IMR-90 (cell line): Measurements from ENCODE around the gene FBH1. TPM values are rescaled to one million over a fixed set of nuclear protein-coding genes. Genes with fewer than 3 reads are reported as not detected.

ENCODE experiments used
- ATAC-seq: fragments of 200-7000 bp; cut with Tn5 transposase; 2 replicates; pipeline ENCODE4 v1.9.1; 2020; ENCODE audit warnings: low read depth, mild to moderate bottlenecking, moderate library complexity
- BruUV-seq: library from RNA; stranded (reverse); fragments of 400-500 nt; replicated peaks from 2 replicates; lab custom pipeline; 2021; lab: Mats Ljungman, UMichigan
- CTCF ChIA-PET: fragments of 300-600 bp; formaldehyde crosslinking; extraction: SDS; loops from one replicate; lab custom pipeline; 2021; ENCODE audit warnings: antibody characterized with exemption; lab: Yijun Ruan, JAX
- POLR2A ChIA-PET: fragments of 300-600 bp; sonication (Branson Sonifier 250); formaldehyde crosslinking; loops from one replicate; lab custom pipeline; 2022; ENCODE audit warnings: antibody characterized with exemption; ENCODE audit not compliant: unreplicated experiment; lab: Charles Lee
- DNase-seq: peaks from one replicate; pipeline ENCODE4 v3.0.0; 2013
- H2AFZ ChIP-seq: replicated peaks from 2 replicates; pipeline ENCODE3; 2013; ENCODE audit warnings: low read length, mild to moderate bottlenecking; ENCODE audit not compliant: poor library complexity
- H2AK5ac ChIP-seq: 2 replicates; pipeline ENCODE4 v1.6.1; 2013; ENCODE audit warnings: low read depth, low read length, inconsistent platforms
- H2AK9ac ChIP-seq: replicated peaks from 2 replicates; pipeline ENCODE3; 2013; ENCODE audit warnings: mild to moderate bottlenecking, low read depth, low read length, moderate library complexity; ENCODE audit not compliant: poor library complexity
- H2BK120ac ChIP-seq: 2 replicates; pipeline ENCODE4 v1.6.1; 2013; ENCODE audit warnings: low read depth, low read length, inconsistent platforms
- H2BK15ac ChIP-seq: 3 replicates; pipeline ENCODE4 v1.6.1; 2013; ENCODE audit warnings: low read depth, low read length, inconsistent platforms
- H2BK20ac ChIP-seq: 2 replicates; pipeline ENCODE4 v1.6.1; 2013; ENCODE audit warnings: low read depth, mild to moderate bottlenecking, inconsistent platforms, low read length, moderate library complexity
- H2BK5ac ChIP-seq: 2 replicates; pipeline ENCODE4 v1.6.1; 2013; ENCODE audit warnings: mild to moderate bottlenecking, low read depth, low read length, inconsistent platforms; ENCODE audit not compliant: poor library complexity, severe bottlenecking
- H3K14ac ChIP-seq: replicated peaks from 2 replicates; pipeline ENCODE4 v1.6.1; 2013; ENCODE audit warnings: low read depth, low read length, inconsistent platforms
- H3K18ac ChIP-seq: 2 replicates; pipeline ENCODE4 v1.6.1; 2013; ENCODE audit warnings: low read depth, low read length, control low read depth
- H3K23ac ChIP-seq: 2 replicates; pipeline ENCODE4 v1.6.1; 2013; ENCODE audit warnings: low read depth, low read length, inconsistent platforms
- H3K27ac ChIP-seq: 2 replicates; pipeline ENCODE4 v1.5.1; 2013; ENCODE audit warnings: mild to moderate bottlenecking, control low read depth, low read length; ENCODE audit not compliant: insufficient read depth
- H3K27me3 ChIP-seq: 2 replicates; pipeline ENCODE4 v1.6.1; 2013; ENCODE audit warnings: low read length; ENCODE audit not compliant: control insufficient read depth, insufficient read depth
- H3K36me3 ChIP-seq: 2 replicates; pipeline ENCODE4 v1.6.1; 2013; ENCODE audit warnings: low read length, mixed read lengths; ENCODE audit not compliant: control insufficient read depth, insufficient read depth
- H3K4ac ChIP-seq: 2 replicates; pipeline ENCODE4 v1.6.1; 2013; ENCODE audit warnings: low read depth, low read length, inconsistent platforms
- H3K4me1 ChIP-seq: 2 replicates; pipeline ENCODE4 v1.6.1; 2013; ENCODE audit warnings: low read length, mixed read lengths; ENCODE audit not compliant: control insufficient read depth, insufficient read depth
- H3K4me2 ChIP-seq: 2 replicates; pipeline ENCODE4 v1.6.1; 2013; ENCODE audit warnings: low read depth, mild to moderate bottlenecking, control low read depth, low read length, moderate library complexity
- H3K4me3 ChIP-seq: 2 replicates; pipeline ENCODE4 v1.5.1; 2013; ENCODE audit warnings: low read depth, mild to moderate bottlenecking, control low read depth, low read length, moderate library complexity; ENCODE audit not compliant: insufficient read depth
- H3K56ac ChIP-seq: 2 replicates; pipeline ENCODE4 v1.6.1; 2013; ENCODE audit warnings: low read length, inconsistent platforms; ENCODE audit not compliant: insufficient read depth; ENCODE audit errors: extremely low read depth
- H3K79me1 ChIP-seq, 2 experiments: 2 replicates each; pipeline ENCODE4 v1.6.1; 2013; ENCODE audit warnings: low read length in 2 of 2, inconsistent platforms in 1 of 2, low read depth in 1 of 2
- H3K9ac ChIP-seq: 2 replicates; pipeline ENCODE4 v1.6.1; 2013; ENCODE audit warnings: low read depth, low read length, control low read depth
- H3K9me1 ChIP-seq: 2 replicates; pipeline ENCODE4 v1.6.1; 2013; ENCODE audit warnings: low read length, inconsistent platforms; ENCODE audit not compliant: insufficient read depth
- H3K9me3 ChIP-seq: 2 replicates; pipeline ENCODE4 v1.6.1; 2013; ENCODE audit warnings: low read length; ENCODE audit not compliant: control insufficient read depth, insufficient read depth
- H4K20me1 ChIP-seq: 2 replicates; pipeline ENCODE4 v1.6.1; 2013; ENCODE audit warnings: low read length, inconsistent platforms; ENCODE audit not compliant: insufficient read depth
- H4K5ac ChIP-seq: 2 replicates; pipeline ENCODE4 v1.6.1; 2013; ENCODE audit warnings: mild to moderate bottlenecking, low read depth, low read length, control low read depth
- H4K8ac ChIP-seq, 2 experiments: 2 replicates each; pipeline ENCODE4 v1.6.1; 2013; ENCODE audit warnings: low read depth in 2 of 2, low read length in 2 of 2, control low read depth in 1 of 2, inconsistent platforms in 1 of 2
- H4K91ac ChIP-seq: 2 replicates; pipeline ENCODE4 v1.6.1; 2013; ENCODE audit warnings: low read depth, low read length, inconsistent platforms; ENCODE audit not compliant: insufficient read depth
- CEBPB ChIP-seq: IDR thresholded peaks from 2 replicates; pipeline ENCODE4 v1.6.1; 2012; ENCODE audit warnings: low read depth, low read length, improper control_type of control experiment
- FOS ChIP-seq: fragments of 150-350 bp; IDR thresholded peaks from 2 replicates; pipeline ENCODE4 v1.6.1; 2016; ENCODE audit warnings: low read depth, low read length
- MXI1 ChIP-seq: IDR thresholded peaks from 2 replicates; pipeline ENCODE4 v1.6.1; 2012; ENCODE audit warnings: low read depth, mild to moderate bottlenecking, low read length, moderate library complexity, borderline replicate concordance
- RFX5 ChIP-seq: IDR thresholded peaks from 2 replicates; pipeline ENCODE4 v1.8.0; 2012; ENCODE audit warnings: low read depth, mild to moderate bottlenecking, low read length, moderate library complexity
- WGBS, 2 experiments: methylation state at CpG; one replicate each; pipeline versions ENCODE4 v1.1.5 to v1.1.7; 2013; ENCODE audit warnings: missing lambda C conversion rate in 2 of 2; ENCODE audit not compliant: insufficient read length in 1 of 2; ENCODE audit errors: extremely low coverage in 2 of 2; 5-methylcytosine and 5-hydroxymethylcytosine counted together
- dilution Hi-C: fragments of 300-500 bp; cut with HindIII; formaldehyde crosslinking; loops from one replicate; pipeline ENCODE4 v1.14.3; 2018; ENCODE audit warnings: low sequenced_read_pairs; ENCODE audit not compliant: unreplicated experiment
- in situ Hi-C: fragments of 300-500 bp; cut with MboI; formaldehyde crosslinking; loops from 3 replicates; pipeline ENCODE4 v1.14.3; 2019; ENCODE audit warnings: low sequenced_read_pairs, inconsistent platforms, mixed read lengths
- intact Hi-C: fragments of 100-400 bp; cut with micrococcal nuclease; formaldehyde crosslinking; loops from 2 replicates; pipeline ENCODE4 v1.10.0; 2022
- polyA plus RNA-seq, 3 experiments: library from polyadenylated mRNA; depleted of rRNA; stranded (reverse); fragments of >200 nt; gene quantifications; 2 replicates each; pipeline ENCODE4 v1.2.3, GENCODE V29; 2012; ENCODE audit warnings: low replicate concordance in 1 of 3
- total RNA-seq: library from RNA; depleted of rRNA; stranded (reverse); fragments of >200 nt; gene quantifications from 2 replicates; pipeline ENCODE4 v1.2.3, GENCODE V29; 2012

The FBH1 gene
- total and polyA plus RNA-seq, 2 of the 4 experiments (the other 2 are of a cell fraction), result 59.3 to 72.2 TPM

GRCh38 chr10:5888351-5888750, 1.7 kb upstream of the FBH1 start:
- peak overlapping the region; percentile 83; the same call in 1 of the 2 replicates for H3K27ac ChIP-seq
- H3K36me3 ChIP-seq, result peaks cover 16% of the 10 kb centered on the region
- H3K27me3 ChIP-seq, result no peaks in the 10 kb centered on the region
- H2BK20ac ChIP-seq, result no peak overlapping the region
- peak overlapping the region; percentile 90 for H3K23ac ChIP-seq
- peak overlapping the region; percentile 28 for H3K14ac ChIP-seq
- no peaks in the 10 kb centered on the region for H3K9me3 ChIP-seq
- H2BK15ac ChIP-seq, result peak overlapping the region; percentile 36; the same call in 1 of the 3 replicates
- H4K8ac ChIP-seq, result peak overlapping the region in 1 of 2 experiments; percentile 33; a peak in 1 of 4 replicates
- peak overlapping the region; percentile 94 for H2AK9ac ChIP-seq
- peaks cover 14% of the 10 kb centered on the region for H3K4me1 ChIP-seq
- dilution Hi-C loops, result no loop called here
- TF ChIP-seq CEBPB, result peak; percentile 76
- TF ChIP-seq FOS, result no peak
- TF ChIP-seq RFX5, result no peak
- TF ChIP-seq MXI1, result no peak
- ATAC-seq, result no peak
- H4K20me1 ChIP-seq, result peaks cover 39% of the 10 kb centered on the region
- POLR2A ChIA-PET, result no interaction called here
- peak overlapping the region; percentile 14 for H4K5ac ChIP-seq
- in situ Hi-C loops, result loop anchor here (10.0 kb wide), 1 partner anchor 204 kb away; the partner anchor contains the start of gene TASOR2
- CTCF ChIA-PET, result interaction anchor here (1.3 kb wide), 1 partner anchor 258 kb away, joined by 5 read pairs; no protein-coding TSS in a partner anchor
- intact Hi-C loops, result loop anchor here (1.0 to 5.0 kb wide), 3 partner anchors 76 to 201 kb away; partner anchors contain the start of genes GDI2 and IL15RA
- WGBS, 2 experiments, result 40% methylated on average over 4 of the region's 10 CpGs; no CpG with 5 or more reads in 1 of the 2 experiments
- peak; percentile 56 for DNase-seq
- peak overlapping the region; percentile 70; the same call in 1 of the 2 replicates for H3K4ac ChIP-seq
- H3K4me2 ChIP-seq, result peak overlapping the region; percentile 96
- peaks cover 29 to 43% of the 10 kb centered on the region in 2 experiments for H3K79me1 ChIP-seq
- peak overlapping the region; percentile 48; the same call in 1 of the 2 replicates for H2AK5ac ChIP-seq
- no peak overlapping the region; the same call in 1 of the 2 replicates for H2BK120ac ChIP-seq
- H3K56ac ChIP-seq, result peak overlapping the region; percentile 12; the same call in 1 of the 2 replicates
- H3K18ac ChIP-seq, result peak overlapping the region; percentile 59
- peaks cover 15% of the 10 kb centered on the region for H3K9me1 ChIP-seq
- BruUV-seq, result no TSS peak
- peak overlapping the region; percentile 60 for H3K4me3 ChIP-seq
- H4K91ac ChIP-seq, result peak overlapping the region; percentile 16; the same call in 1 of the 2 replicates
- peak overlapping the region; percentile 99 for H2AFZ ChIP-seq
- peak overlapping the region; percentile 80 for H3K9ac ChIP-seq
- H2BK5ac ChIP-seq, result peak overlapping the region; percentile 71
